ENCODE measurements around the gene EGFLAM. TPM values are rescaled to one million over a fixed set of nuclear protein-coding genes. Genes with fewer than 3 reads are reported as not detected.
A peak's percentile ranks its signal among the peaks of the same experiment; 100 is the strongest.

Gene EGFLAM
- total RNA-seq, 1 experiment from 2014 or later: not detected

DNA sequence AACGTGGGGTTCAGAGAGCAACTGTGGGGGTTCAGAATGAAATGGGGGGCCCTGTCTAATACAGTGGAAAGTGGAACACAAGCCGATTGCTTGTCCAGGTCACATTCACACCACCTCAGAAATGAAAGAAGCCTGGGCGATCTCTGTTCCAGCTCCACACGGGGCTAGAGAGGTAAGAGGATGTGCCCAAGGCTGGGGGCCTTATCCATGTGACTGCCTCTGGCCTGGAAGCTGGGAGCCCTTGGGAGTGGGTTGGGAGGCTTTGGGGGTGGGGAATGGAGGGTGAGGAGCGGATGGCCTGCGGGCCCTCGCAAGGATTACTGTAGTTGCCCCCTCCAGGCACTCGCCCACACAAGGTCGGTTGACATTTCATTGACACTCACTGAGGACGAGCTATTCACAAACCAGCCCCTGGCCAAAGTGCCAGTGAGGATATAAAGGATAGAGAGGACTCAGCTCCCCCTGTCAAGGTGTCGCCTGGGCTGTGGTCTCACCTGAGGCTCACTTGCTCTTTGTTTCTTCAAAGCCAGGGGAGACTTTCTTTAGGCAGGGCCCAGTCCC is 211.4 kb downstream of the EGFLAM start:
- DNase-seq (ENCODE audit: low read depth): no peak

DNA sequence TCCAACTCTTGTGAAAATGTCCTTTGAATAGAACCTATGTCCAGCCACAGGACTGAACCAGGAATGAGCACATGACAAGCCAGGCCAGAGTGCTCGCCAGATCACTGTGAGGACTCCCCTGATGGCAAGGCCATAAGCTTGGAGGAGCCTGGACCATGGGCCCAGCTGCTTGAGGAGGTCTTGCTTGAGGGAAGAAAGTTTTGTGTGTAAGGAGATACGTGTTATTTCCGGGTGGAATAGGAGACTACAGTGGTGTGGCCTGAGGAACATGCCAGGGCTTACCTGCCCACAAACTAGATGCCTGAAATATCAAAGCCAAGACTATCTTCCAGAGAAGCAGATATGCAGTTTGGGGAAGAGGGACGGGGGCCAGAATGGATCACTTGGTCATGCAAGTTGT is 213.3 kb downstream of the EGFLAM start:
- DNase-seq (ENCODE audit: low read depth): no peak

DNA sequence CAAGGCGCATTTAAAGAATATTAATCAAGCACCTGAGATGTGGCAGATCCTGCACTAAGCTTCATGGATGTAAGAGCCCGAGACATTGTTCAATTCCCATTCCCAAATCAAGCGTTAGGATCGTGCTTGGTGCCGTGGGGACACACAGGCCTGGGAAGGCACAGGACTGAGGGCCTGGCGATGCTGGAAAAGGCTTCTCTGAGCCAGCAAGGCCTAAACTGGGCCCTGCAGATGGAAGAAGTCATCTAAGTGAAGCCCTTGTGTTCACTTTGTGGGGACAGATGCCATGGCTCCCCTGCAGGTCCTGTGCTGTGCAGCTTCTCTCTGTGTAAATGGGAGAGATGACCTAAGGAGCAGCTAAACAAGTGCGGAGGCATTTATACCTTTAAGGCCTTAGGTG is 214.2 kb downstream of the EGFLAM start:
- no peak for DNase-seq (ENCODE audit: low read depth)

DNA sequence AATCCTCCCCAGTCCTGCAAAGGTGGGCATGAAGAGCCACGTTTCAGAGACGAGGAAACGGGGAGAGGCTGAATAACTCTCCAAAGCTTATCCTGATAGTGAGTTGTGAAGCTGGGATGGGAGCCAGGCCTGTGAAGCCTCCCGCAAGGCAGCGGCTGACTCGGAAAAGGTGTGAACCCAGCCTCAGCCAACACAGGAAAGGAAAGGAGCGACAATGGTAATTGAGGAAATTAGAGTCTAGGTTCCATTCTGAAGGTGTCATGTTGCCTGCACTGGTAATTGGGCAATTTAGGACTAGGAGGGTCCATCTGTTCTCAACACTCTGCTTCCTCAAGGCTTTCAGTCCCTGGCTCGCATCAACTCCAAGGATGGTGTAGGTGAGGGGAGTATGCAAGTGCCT is 214.6 kb downstream of the EGFLAM start:
- no peak for DNase-seq (ENCODE audit: low read depth)

DNA sequence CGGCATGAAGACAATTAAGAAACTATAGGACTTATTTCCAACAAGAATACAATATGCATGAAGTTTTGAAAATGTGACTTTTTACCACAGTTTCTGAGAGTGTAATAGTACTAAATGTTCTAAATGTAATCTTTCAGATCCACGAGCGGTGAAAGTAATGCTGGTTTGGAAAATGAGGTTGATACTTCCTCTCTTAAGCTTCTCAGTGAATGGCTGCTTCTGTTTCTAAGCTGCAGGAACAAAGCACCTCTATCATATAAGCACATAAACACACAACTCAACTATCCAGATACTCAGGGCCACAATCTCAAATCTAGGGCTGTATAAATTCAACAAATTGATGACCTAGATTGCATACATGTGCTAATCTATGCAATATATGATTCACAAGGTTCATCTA is 219.8 kb downstream of the EGFLAM start:
- DNase-seq (ENCODE audit: low read depth): no peak

DNA sequence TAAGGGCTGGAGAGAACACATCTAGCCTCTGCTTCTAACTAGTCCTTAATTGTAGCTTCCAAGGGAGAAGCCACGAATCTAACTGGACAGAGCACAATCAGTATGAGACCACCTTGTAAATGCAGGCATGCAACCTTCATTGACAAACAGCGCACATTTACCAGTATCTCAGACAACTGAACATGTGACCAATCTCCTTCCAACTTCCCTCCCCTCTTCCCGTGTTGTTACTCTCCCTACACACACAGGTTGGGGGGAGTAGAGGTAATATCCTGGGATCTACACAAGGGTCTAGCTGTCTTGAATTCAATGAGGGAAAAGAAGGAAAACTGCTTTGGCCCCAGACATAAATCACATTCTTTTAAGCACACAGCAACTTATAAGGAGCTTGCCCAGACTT is 220.5 kb downstream of the EGFLAM start:
- no peak for DNase-seq (ENCODE audit: low read depth)

DNA sequence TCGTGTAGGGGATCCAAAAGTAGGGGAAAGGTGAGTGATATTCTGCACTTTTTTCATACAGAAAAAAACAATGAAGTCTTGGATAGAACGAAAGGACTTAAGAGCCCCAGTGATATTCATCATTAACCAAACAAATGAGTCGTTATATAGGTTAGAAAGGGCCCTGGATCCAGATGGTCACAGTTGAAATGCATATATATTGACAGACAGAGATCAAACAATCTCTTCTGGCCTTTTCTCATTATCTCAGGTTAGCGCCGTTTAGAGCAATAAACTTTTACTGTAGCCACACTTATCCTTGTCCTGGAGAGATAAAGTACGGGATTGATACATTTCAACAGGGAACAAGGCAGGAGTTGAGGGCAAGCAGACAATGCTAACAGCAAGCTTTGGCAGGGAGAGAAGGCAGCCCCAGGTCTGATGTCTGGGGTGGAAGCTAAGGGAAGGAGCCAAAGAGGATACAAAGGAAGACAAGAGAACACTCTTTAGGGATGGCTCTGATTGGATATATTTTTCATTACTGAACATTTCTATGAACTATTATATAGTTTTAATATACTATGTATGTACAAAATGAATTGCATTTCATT is 221.1 kb downstream of the EGFLAM start:
- no peak for DNase-seq (ENCODE audit: low read depth)

DNA sequence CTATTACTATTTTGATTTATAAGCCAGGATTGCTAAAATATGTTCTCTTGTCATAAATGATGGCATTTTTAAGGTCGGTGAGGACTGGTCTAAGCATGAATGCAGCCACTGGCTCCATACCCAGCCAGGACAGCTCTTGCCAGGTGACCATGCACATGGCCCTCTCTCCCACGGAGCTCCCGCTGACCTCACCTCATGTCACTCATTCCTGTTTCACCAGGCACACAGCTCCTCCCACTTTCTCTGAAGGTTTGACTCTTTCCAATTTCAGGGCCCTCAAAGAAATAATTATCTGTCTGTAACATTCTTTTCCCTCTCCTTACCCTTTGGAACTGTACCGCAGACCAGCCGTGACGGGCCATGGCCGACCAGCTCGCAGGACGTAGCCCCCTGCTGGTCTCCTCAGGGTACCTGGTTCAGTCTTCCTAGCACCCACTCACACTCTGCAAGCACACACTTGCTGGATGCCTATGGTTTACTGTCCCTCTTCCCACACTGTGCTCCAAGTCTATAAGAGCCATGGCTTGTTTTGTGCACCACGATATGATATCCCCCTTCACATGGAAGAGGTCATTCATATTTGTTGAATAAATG is 225.5 kb downstream of the EGFLAM start:
- no peak for DNase-seq (ENCODE audit: low read depth)

DNA sequence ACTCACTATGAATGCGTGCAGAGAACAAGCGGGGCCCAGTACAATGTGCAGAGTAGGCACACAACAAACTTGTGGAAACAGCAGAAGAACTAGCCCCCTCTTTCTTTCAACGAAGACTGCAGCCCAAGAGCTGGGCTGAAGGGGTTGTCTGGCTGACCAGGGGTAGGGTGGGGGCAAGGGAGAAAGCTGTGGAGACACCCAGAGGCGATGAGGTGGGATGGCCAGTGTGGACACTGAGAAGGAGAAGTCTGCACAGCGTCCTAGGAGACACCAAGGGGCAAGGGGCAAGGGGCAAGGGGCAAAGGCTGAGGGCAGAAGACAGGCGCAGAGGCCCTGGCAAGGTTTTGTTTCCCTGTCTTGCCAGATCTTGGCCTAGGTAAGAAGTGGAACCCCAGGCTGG is 235.8 kb downstream of the EGFLAM start:
- DNase-seq (ENCODE audit: low read depth): no peak

DNA sequence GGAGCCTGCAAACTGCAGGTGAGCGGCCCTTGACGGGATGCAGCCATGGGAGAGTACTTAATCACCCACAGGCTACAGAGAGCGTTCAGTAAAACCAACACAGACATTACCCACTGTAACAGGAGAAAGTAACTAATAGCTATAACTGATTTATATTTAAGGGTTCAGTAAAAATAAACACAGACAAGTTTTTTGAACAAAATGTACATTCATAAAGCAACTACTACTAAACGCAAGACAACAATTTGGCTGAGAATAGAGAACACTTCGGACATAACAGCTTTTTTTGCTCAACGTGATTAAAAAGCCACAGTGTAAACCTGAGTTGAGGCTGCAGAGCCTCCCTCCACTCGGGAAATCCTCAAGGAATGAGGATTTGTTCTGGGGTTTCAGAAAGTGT is 236.4 kb downstream of the EGFLAM start:
- no peak for DNase-seq (ENCODE audit: low read depth)

DNA sequence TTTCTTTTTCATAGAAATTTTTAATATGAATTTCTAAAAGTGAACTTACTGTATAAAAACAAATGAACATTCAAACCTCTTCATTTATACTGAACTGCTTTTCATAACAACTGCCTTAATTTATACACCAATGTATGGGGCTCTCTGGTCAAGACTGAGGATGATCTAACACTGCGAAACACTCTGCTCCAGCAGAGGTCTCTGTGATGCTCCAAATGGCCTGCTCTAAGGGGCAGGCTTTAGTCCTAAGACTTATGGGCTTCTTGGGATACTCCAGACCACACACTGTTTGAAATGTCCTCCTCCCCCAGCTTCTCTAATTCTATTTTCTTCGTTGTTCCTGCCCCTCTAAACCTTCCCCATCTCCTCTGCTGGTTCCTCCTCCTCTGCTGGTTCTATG is 239.6 kb downstream of the EGFLAM start:
- peak; percentile 42 for DNase-seq (ENCODE audit: low read depth)

DNA sequence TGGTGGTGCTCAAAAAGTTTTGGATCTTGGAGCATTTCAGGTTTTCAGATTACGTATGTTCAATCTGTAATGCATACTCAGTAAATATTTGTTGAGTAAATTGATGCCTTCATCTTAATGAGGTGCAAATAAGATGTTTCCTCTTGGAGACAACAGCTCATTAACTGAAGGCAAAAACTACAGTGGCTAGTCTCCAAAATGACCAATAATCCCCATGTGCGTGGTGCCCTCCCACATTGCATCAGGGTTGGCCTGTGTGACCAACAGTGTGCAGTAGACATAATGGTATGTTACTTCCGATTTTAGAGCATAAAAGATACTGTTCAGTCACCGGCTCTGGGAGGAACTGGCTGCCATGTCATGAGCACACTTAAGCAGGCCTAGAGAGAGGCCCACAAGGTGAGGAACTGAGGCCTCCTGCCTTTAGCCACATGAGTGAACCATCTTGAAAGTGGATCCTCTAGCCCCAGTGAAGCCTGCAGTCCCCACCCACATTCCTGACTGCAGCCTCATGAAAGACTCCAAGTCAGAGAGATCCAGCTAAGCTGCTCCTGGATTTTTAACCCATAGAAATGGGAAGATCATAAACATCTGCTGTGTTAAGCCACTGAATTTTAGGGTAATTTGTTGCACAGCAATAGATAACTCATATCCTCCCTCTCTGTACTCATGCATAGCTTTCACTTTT is 242.4 kb downstream of the EGFLAM start:
- DNase-seq (ENCODE audit: low read depth): peak; percentile 42

DNA sequence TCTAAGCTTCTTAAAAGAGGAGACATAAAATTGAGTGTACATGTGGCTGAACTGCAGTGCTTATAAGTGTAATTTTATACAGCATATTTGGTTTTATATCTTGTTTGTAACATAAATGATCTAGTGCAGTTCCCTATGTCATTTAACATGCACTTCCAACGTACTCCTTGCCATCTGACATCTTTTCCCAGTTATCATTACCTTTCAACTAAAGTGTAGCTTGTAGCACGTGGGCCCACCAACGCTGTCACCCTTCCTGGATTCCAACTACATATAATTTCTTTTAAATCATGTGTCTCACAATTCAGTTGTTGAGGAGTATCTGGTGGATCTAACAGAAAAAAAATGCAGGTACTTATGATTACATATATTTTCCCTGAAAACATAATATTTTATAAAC is 247.9 kb downstream of the EGFLAM start:
- no peak for DNase-seq (ENCODE audit: low read depth)

DNA sequence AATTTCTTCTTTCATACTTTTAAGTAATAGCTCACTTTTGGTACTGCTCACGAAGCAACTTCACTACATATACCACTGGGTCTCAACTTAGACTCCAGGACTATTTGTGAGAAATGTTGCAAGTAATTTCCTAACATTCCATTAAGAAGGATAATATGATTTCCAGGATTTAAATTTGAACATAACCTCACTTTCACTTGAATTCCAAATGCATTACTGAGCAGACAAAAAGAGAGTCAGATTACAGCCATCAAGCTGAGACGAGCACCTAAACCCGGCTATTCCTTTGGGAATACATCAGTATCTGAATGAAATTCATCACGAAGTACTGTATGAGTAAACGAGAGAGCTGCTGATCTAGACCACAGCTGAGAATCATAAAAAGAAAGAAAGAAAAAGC is 250.8 kb downstream of the EGFLAM start:
- DNase-seq (ENCODE audit: low read depth): peak; percentile 56
